ENCODE measurements around the gene ARHGEF16. TPM values are rescaled to one million over a fixed set of nuclear protein-coding genes. Genes with fewer than 3 reads are reported as not detected.

ARHGEF16 gene
- total RNA-seq, 4 donors from 2014 or later: 0.42 to 0.98 (median 0.69) TPM

DNA sequence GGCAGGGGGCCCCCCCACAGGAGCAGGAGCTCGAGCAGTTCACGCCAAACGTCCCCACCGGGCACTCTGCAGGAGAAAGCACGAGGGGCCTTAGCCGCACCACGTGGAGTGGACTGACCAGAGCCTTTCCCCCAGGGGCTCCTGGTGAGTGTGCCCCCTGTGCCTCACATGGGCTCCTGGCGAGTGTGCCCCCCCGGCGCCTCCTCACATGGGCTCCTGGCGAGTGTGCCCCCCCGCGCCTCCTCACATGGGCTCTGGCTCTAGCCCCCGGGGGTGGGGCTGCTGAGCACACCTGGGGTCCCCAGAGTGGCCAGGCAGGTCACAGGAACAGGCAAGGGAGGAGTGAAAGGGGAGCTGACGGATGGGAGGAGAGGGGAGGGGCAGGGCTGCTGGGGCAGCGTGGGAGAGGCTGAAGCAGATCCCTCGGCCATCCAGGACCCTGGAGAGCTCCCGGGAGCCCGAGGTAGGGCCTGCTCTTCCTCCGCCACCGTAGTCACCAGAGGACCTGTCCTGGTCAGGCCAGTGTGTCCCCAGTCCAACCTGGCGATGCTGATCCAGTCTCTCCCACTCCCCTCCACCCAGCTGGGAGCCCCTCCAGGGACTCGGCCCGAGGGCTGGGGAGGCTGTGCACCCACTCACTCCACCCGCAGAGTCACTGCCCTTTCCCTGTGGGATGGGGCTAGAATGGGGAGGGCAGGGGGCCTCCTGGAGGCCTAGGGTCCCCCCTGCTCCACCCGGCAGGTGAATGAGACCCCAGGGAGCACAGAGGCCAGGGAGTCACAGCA lies 47.6 kb downstream of the ARHGEF16 start:
- Histone ChIP-seq H3K9me3 (no peaks in the 10 kb centered on the region), H3K27me3 (no peaks in the 10 kb centered on the region), H3K4me1 (peaks cover 0 to 18% (median 5%) of the 10 kb centered on the region in 4 donors), H3K36me3 (peaks cover 0 to 28% (median 0%) of the 10 kb centered on the region in 4 donors), H3K4me3 (no peak overlapping the region), H3K27ac (replicated peaks in 1 of 4) (no peak overlapping the region)
- DNase-seq (ENCODE audit: extremely low spot score): peak; percentile 95
- intact Hi-C loops (cut with DNase I): no loop called here
- no peak for TF ChIP-seq POLR2AphosphoS5 (IDR thresholded peaks at IDR 0.05)
- no peak for TF ChIP-seq POLR2A (IDR thresholded peaks at IDR 0.05; ENCODE audit: low read depth)
- TF ChIP-seq CTCF (IDR thresholded peaks at IDR 0.05): no peak
- TF ChIP-seq EP300 (IDR thresholded peaks at IDR 0.05): no peak
- WGBS: 70% methylated on average over 15 of the region's 26 CpGs

DNA sequence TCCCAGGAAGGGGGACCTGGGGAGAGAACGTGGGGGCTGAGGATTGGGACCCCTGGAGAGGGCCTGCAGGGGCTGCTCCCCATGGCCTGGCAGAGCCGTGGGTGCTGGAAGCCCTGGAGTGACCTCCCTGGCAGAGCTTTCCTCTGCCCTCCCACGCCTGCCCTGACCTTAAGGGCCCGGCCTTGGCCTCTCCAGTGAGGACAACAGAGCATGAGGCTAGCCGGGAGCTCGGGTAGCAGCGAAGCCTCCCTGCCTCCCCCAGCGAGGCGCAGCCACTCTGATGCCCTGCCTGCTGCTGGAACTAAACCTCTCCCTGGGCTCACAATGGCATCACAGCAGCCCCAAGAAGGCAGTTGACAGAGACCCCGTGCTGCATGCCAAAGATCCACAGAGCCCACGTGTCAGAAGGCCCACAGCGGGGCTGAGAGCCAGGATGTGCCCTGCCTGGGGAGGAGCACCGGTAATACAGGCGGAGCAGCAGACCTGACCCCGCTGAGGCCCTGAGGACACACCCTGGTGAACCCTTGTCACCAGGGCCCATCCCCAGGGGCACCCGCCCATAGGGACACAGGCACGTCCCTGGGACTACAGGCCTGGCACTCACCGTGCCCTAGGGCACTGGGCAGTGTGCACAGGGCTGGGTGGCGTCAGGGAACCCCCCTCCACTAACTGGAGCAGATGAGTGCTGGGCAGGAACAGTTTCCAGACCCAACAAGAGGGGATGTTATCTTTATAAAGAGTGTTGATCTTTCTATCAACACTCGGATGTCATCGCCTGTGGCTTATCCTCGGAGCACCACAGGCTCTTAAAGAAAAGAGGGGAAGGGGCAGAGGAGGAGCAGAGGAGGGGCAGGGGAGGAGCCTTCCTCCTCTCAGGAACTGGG lies 48.4 kb downstream of the ARHGEF16 start:
- WGBS: 81% methylated on average over 16 of the region's 22 CpGs
- no peak overlapping the region for H3K27ac ChIP-seq (replicated peaks in 1 of 4)
- H3K36me3 ChIP-seq: peaks cover 0 to 27% (median 0%) of the 10 kb centered on the region in 4 donors
- H3K4me1 ChIP-seq: peaks cover 0 to 18% (median 5%) of the 10 kb centered on the region in 4 donors
- intact Hi-C loops (cut with DNase I): no loop called here
- H3K4me3 ChIP-seq: no peak overlapping the region
- no peaks in the 10 kb centered on the region for H3K27me3 ChIP-seq
- H3K9me3 ChIP-seq: no peaks in the 10 kb centered on the region
- no peak for TF ChIP-seq POLR2A (IDR thresholded peaks at IDR 0.05; ENCODE audit: low read depth)
- no peak for TF ChIP-seq EP300 (IDR thresholded peaks at IDR 0.05)
- TF ChIP-seq CTCF (IDR thresholded peaks at IDR 0.05): no peak
- no peak for TF ChIP-seq POLR2AphosphoS5 (IDR thresholded peaks at IDR 0.05)
- no peak for DNase-seq (ENCODE audit: extremely low spot score)

- intact Hi-C loops (cut with DNase I): no loop called here
- TF ChIP-seq POLR2AphosphoS5 (IDR thresholded peaks at IDR 0.05) (no peak), POLR2A (IDR thresholded peaks at IDR 0.05; ENCODE audit: low read depth) (no peak), EP300 (IDR thresholded peaks at IDR 0.05) (no peak), CTCF (IDR thresholded peaks at IDR 0.05) (no peak)
- DNase-seq (ENCODE audit: extremely low spot score): no peak
- peak overlapping the region in 1 of 4 donors; percentile 44 for H3K27ac ChIP-seq (replicated peaks in 1 of 4)
- H3K4me3 ChIP-seq: no peak overlapping the region
- peaks cover 0 to 18% (median 5%) of the 10 kb centered on the region in 4 donors for H3K4me1 ChIP-seq
- WGBS: 81% methylated on average over 8 of the region's 8 CpGs
- H3K27me3 ChIP-seq: no peaks in the 10 kb centered on the region
- H3K9me3 ChIP-seq: no peaks in the 10 kb centered on the region
- peaks cover 0 to 24% (median 0%) of the 10 kb centered on the region in 4 donors for H3K36me3 ChIP-seq
Measured at GRCh38 chr1:3503525-3503886, 49.0 kb downstream of the ARHGEF16 start.

- H3K9me3 ChIP-seq: no peaks in the 10 kb centered on the region
- H3K4me1 ChIP-seq: peaks cover 0 to 18% (median 5%) of the 10 kb centered on the region in 4 donors
- DNase-seq (ENCODE audit: extremely low spot score): no peak
- no peaks in the 10 kb centered on the region for H3K27me3 ChIP-seq
- no peak for TF ChIP-seq EP300 (IDR thresholded peaks at IDR 0.05)
- TF ChIP-seq POLR2AphosphoS5 (IDR thresholded peaks at IDR 0.05): peak; percentile 28 to 73
- 84% methylated on average over 21 of the region's 31 CpGs for WGBS
- intact Hi-C loops (cut with DNase I): no loop called here
- H3K27ac ChIP-seq (replicated peaks in 1 of 4): peak overlapping the region in 3 of 4 donors; percentile 28 to 58 (median 55)
- peaks cover 0 to 17% (median 0%) of the 10 kb centered on the region in 4 donors for H3K36me3 ChIP-seq
- no peak overlapping the region for H3K4me3 ChIP-seq
Measured at GRCh38 chr1:3504151-3504821, 49.8 kb downstream of the ARHGEF16 start.
